K562 (cell line): ENCODE results near the gene ZP1. TPM values are rescaled to one million over a fixed set of nuclear protein-coding genes. Genes with fewer than 3 reads are reported as not detected.
A peak's percentile ranks its signal among the peaks of the same experiment; 100 is the strongest.

ENCODE experiments used
- ARID1B ChIP-seq: fragments of 450-650 bp; IDR thresholded peaks from 2 replicates; pipeline ENCODE4 v1.6.1; 2016; ENCODE audit warnings: antibody characterized with exemption, mild to moderate bottlenecking, inconsistent platforms
- ARID4B ChIP-seq: sonication (generic); formaldehyde crosslinking; IDR thresholded peaks from 2 replicates; pipeline ENCODE4 v1.8.0; 2022; ENCODE audit warnings: mild to moderate bottlenecking, missing genetic modification reagents
- EP300 ChIP-seq: IDR thresholded peaks from 2 replicates; pipeline ENCODE4 v1.6.1; 2012; ENCODE audit warnings: low read length, improper control_type of control experiment
- FOXJ3 ChIP-seq: sonication (generic); formaldehyde crosslinking; IDR thresholded peaks from 2 replicates; pipeline ENCODE4 v1.4.0; 2020; ENCODE audit warnings: mild to moderate bottlenecking, missing genetic modification reagents
- FOXK2 ChIP-seq, 2 experiments: fragments of 450-650 bp; IDR thresholded peaks in 1 of 2; conservative IDR thresholded peaks in 1 of 2; 2 replicates each; pipeline ENCODE4 v1.6.1; 2016; ENCODE audit warnings: low read depth in 2 of 2, mild to moderate bottlenecking in 1 of 2
- GTF2E2 ChIP-seq: fragments of 200-800 bp; sonication (Bioruptor generic); IDR thresholded peaks from 2 replicates; pipeline ENCODE4 v1.6.1; 2016; ENCODE audit warnings: missing genetic modification characterization, missing compliant biosample characterization
- HDAC8 ChIP-seq: fragments of 450-650 bp; IDR thresholded peaks from 2 replicates; pipeline ENCODE4 v1.6.1; 2016; ENCODE audit warnings: mild to moderate bottlenecking, missing genetic modification characterization, moderate library complexity, missing compliant biosample characterization
- LEF1 ChIP-seq: fragments of 450-650 bp; IDR thresholded peaks from 2 replicates; pipeline ENCODE4 v1.6.1; 2016; ENCODE audit warnings: mild to moderate bottlenecking
- MTA1 ChIP-seq: fragments of 450-650 bp; IDR thresholded peaks from 2 replicates; pipeline ENCODE4 v1.6.1; 2017; ENCODE audit warnings: borderline replicate concordance
- NKRF ChIP-seq: fragments of 450-650 bp; IDR thresholded peaks from 2 replicates; pipeline ENCODE4 v1.6.1; 2016; ENCODE audit warnings: borderline replicate concordance
- POLR2A ChIP-seq: fragments of 450-650 bp; conservative IDR thresholded peaks from 2 replicates; pipeline ENCODE4 v1.6.1; 2016
- RBM22 ChIP-seq: fragments of 200-400 bp; formaldehyde crosslinking; IDR thresholded peaks from 2 replicates; pipeline ENCODE4 v1.6.1; 2018; ENCODE audit warnings: low read length, low read depth; ENCODE audit not compliant: poor library complexity, severe bottlenecking
- TGIF2 ChIP-seq: sonication (generic); formaldehyde crosslinking; IDR thresholded peaks from 2 replicates; pipeline ENCODE4 v1.8.1; 2022; ENCODE audit warnings: mild to moderate bottlenecking, missing genetic modification reagents, moderate library complexity
- USF1 ChIP-seq: sonication (generic); formaldehyde crosslinking; IDR thresholded peaks from 2 replicates; pipeline ENCODE4 v1.9.0; 2022; ENCODE audit warnings: mild to moderate bottlenecking, missing genetic modification reagents
- ZFPM2 ChIP-seq: fragments of 250-450 bp; sonication (Bioruptor Pico); IDR thresholded peaks from 2 replicates; pipeline ENCODE4 v1.5.1; 2022; ENCODE audit warnings: mild to moderate bottlenecking
- ZNF589 ChIP-seq: fragments of 200-800 bp; sonication (Bioruptor generic); IDR thresholded peaks from 2 replicates; pipeline ENCODE4 v1.6.1; 2016; ENCODE audit warnings: low read depth, missing genetic modification characterization, missing compliant biosample characterization
- ZNF592 ChIP-seq: fragments of 450-650 bp; IDR thresholded peaks from 2 replicates; pipeline ENCODE4 v1.6.1; 2017; ENCODE audit warnings: antibody characterized with exemption, mild to moderate bottlenecking
- polyA plus RNA-seq, 8 experiments: library from polyadenylated mRNA; depleted of rRNA in 4 of 8; stranded (reverse) in 5 of 8; unstranded in 3 of 8; fragments of >200 nt; fragmentation: Nextera tagmentation in 2 of 8; fragmentation: Illumina TruSeq in 1 of 8; extraction: Ambion mirVana in 2 of 8; extraction: Trizol in 1 of 8; gene quantifications; 2 replicates each; pipeline versions ENCODE4 v1.2.1 to v1.2.3, GENCODE V29; 2011 to 2014; ENCODE audit warnings: inconsistent platforms in 1 of 8, missing spikeins in 1 of 8
- total RNA-seq, 7 experiments: library from RNA; depleted of rRNA in 6 of 7; stranded (reverse); fragments of >200 nt in 6 of 7; fragmentation: Illumina TruSeq in 2 of 7; extraction: Trizol in 2 of 7; gene quantifications; 2 replicates each; pipeline versions ENCODE4 v1.2.1 to v1.2.3, GENCODE V29; 2011 to 2021; ENCODE audit warnings: low replicate concordance in 1 of 7

ZP1 gene
- total and polyA plus RNA-seq, 9 of the 15 experiments (the other 6 are each of a cell fraction or from before 2014, with no cell fraction given), result 0.11 to 0.15 TPM; not detected in 7

GRCh38 chr11:60854140-60854846, 13.0 kb upstream of the ZP1 start (continued):
- TF ChIP-seq ARID4B (CRISPR knock-in tag) (no peak), LEF1 (peak; percentile 62; the same call in 1 of the 2 replicates), FOXJ3 (no peak), ZNF592 (no peak), ZNF589 (CRISPR knock-in tag) (no peak), HDAC8 (tag) (no peak), TGIF2 (CRISPR knock-in tag) (no peak), ZFPM2 (CRISPR knock-in tag) (no peak), MTA1 (0 out of 2 replicates have a peak, but pooled peaks have one; percentile 33), GTF2E2 (tag) (no peak), EP300 (peak; percentile 76; the same call in 1 of the 2 replicates), USF1 (CRISPR knock-in tag) (no peak), NKRF (no peak), FOXK2 (conservative IDR thresholded peaks at IDR 0.05 in 1 of 2, IDR thresholded peaks at IDR 0.05 in 1 of 2; ENCODE audit: low read depth in 2 of 2) (peak; percentile 56 to 74; a peak in 2 of 4 replicates), POLR2A (no peak; the same call in 1 of the 2 replicates), RBM22 (no peak), ARID1B (peak; percentile 79)
